Left ventricle myocardium inferior (tissue), 1 donor: ENCODE data around the gene SNAPIN. TPM values are rescaled to one million over a fixed set of nuclear protein-coding genes. Genes with fewer than 3 reads are reported as not detected.
"Not testable (repeated sequence)": the region's sequence is repeated elsewhere in the genome, so short reads cannot be mapped to it uniquely, and the experiment has no call there.

ENCODE experiments used
- DNase-seq: peaks from one replicate; pipeline ENCODE4 v3.0.0-alpha.2; 2020
- H3K27ac ChIP-seq: fragments of 200-600 bp; replicated peaks from 2 replicates; pipeline ENCODE4 v1.8.0; 2021
- H3K27me3 ChIP-seq: fragments of 200-600 bp; 2 replicates; pipeline ENCODE4 v1.8.0; 2021; ENCODE audit warnings: low read depth
- H3K36me3 ChIP-seq: fragments of 200-600 bp; 2 replicates; pipeline ENCODE4 v1.8.0; 2021
- H3K4me1 ChIP-seq: fragments of 200-600 bp; 2 replicates; pipeline ENCODE4 v1.8.0; 2021
- H3K4me3 ChIP-seq: fragments of 200-600 bp; 2 replicates; pipeline ENCODE4 v1.8.0; 2021; ENCODE audit warnings: mild to moderate bottlenecking, moderate library complexity
- H3K9me3 ChIP-seq: fragments of 200-600 bp; replicated peaks from 2 replicates; pipeline ENCODE4 v1.8.0; 2021
- CTCF ChIP-seq: fragments of 200-600 bp; IDR thresholded peaks from 2 replicates; pipeline ENCODE4 v1.8.0; 2021; ENCODE audit warnings: antibody characterized with exemption, mild to moderate bottlenecking, borderline replicate concordance
- intact Hi-C: fragments of 100-400 bp; cut with micrococcal nuclease; formaldehyde crosslinking; loops from one replicate; pipeline ENCODE4 v1.11.0; 2022
- total RNA-seq: library from RNA; stranded (reverse); fragmentation: NEBNext Ultra II Directional; extraction: Animal tissue kit (Norgen Biotek cat#: 25700); gene quantifications from one replicate; pipeline ENCODE4 v1.2.1, GENCODE V29; 2021
- donor health status: DM: no; HTN: yes; CAD: no; lungs with severe emphysema.

SNAPIN gene
- total RNA-seq, 1 donor from 2014 or later, result 67.0 TPM

GRCh38 chr1:153638261-153638660 is 20.2 kb upstream of the SNAPIN start:
- Histone ChIP-seq H3K27me3 (no peaks in the 10 kb centered on the region), H3K27ac (peak overlapping the region; percentile 100), H3K36me3 (peaks cover 82% of the 10 kb centered on the region), H3K4me1 (peaks cover 94% of the 10 kb centered on the region), H3K4me3 (peak overlapping the region; percentile 88), H3K9me3 (no peaks in the 10 kb centered on the region)
- intact Hi-C loops, result no loop called here
- no peak for TF ChIP-seq CTCF
- no peak for DNase-seq

GRCh38 chr1:153639280-153639679 is 19.2 kb upstream of the SNAPIN start:
- DNase-seq, result no peak
- Histone ChIP-seq H3K36me3 (peaks cover 92% of the 10 kb centered on the region), H3K9me3 (no peaks in the 10 kb centered on the region), H3K27ac (peak overlapping the region; percentile 100), H3K4me1 (peaks cover 100% of the 10 kb centered on the region), H3K4me3 (peak overlapping the region; percentile 88), H3K27me3 (no peaks in the 10 kb centered on the region)
- intact Hi-C loops, result no loop called here
- no peak for TF ChIP-seq CTCF

DNA sequence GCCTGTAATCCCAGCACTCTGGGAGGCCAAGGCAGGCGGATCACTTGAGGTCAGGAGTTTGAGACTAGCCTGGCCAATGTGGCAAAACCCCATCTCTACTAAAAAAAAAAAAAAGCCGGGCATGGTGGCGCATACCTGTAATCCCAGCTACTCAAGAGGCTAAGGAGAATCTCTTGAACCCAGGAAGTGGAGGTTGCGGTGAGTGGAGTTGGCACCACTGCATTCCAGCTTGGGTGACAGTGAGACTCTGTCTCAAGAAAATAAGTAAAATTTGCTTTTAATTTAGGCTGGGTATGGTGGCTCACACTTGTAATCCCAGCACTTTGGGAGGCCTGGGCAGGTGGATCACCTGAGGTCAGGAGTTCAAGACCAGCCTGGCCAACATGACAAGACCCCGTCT is 18.3 kb upstream of the SNAPIN start:
- peak overlapping the region; percentile 100 for H3K27ac ChIP-seq
- H3K4me3 ChIP-seq, H3K27me3 ChIP-seq, intact Hi-C loops, H3K9me3 ChIP-seq, DNase-seq: not testable (repeated sequence)
- peaks cover 100% of the 10 kb centered on the region for H3K4me1 ChIP-seq
- peaks cover 98% of the 10 kb centered on the region for H3K36me3 ChIP-seq

GRCh38 chr1:153640861-153641260 is 17.6 kb upstream of the SNAPIN start:
- Histone ChIP-seq H3K36me3 (peaks cover 100% of the 10 kb centered on the region), H3K9me3 (no peaks in the 10 kb centered on the region), H3K4me3 (no peak overlapping the region), H3K4me1 (peaks cover 97% of the 10 kb centered on the region), H3K27ac (peak overlapping the region; percentile 100), H3K27me3 (no peaks in the 10 kb centered on the region)
- intact Hi-C loops, result no loop called here
- no peak for DNase-seq
- TF ChIP-seq CTCF, result no peak

DNA sequence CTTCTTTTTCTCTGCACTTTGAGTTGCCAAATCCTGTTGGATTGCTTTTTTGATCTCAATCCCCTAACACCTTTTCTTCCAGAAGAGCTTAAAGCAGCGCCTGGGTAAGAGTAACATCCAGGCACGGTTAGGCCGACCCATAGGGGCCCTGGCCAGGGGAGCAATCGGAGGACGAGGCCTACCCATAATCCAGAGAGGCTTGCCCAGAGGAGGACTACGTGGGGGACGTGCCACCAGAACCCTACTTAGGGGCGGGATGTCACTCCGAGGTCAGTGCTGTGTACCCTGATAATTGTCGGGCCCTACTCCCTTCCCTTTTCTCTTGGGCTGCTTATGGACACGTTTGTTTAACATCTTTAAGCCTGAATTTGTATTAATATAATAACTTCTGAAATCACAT is 16.3 kb upstream of the SNAPIN start:
- Histone ChIP-seq H3K4me1 (peaks cover 87% of the 10 kb centered on the region), H3K9me3 (no peaks in the 10 kb centered on the region), H3K36me3 (peaks cover 99% of the 10 kb centered on the region), H3K27ac (peak overlapping the region; percentile 21), H3K27me3 (no peaks in the 10 kb centered on the region), H3K4me3 (no peak overlapping the region)
- intact Hi-C loops, result no loop called here
- TF ChIP-seq CTCF, result no peak
- DNase-seq, result no peak

GRCh38 chr1:153643100-153643499 is 15.4 kb upstream of the SNAPIN start:
- Histone ChIP-seq H3K9me3 (no peaks in the 10 kb centered on the region), H3K27me3 (no peaks in the 10 kb centered on the region), H3K36me3 (peaks cover 89% of the 10 kb centered on the region), H3K4me3 (no peak overlapping the region), H3K27ac (peak overlapping the region; percentile 6), H3K4me1 (peaks cover 77% of the 10 kb centered on the region)
- no peak for TF ChIP-seq CTCF
- no peak for DNase-seq
- intact Hi-C loops, result no loop called here
